ENCODE results near the gene C1QTNF12. TPM values are rescaled to one million over a fixed set of nuclear protein-coding genes. Genes with fewer than 3 reads are reported as not detected.

C1QTNF12 gene
- total and polyA plus RNA-seq, 2 of the 8 experiments (the other 6 are each of a cell fraction or from before 2014, with no cell fraction given) = 2.1 to 3.7 TPM

- TF ChIP-seq CHD7 (IDR thresholded peaks at IDR 0.05; ENCODE audit: insufficient replicate concordance, low read length) = no peak
- TF ChIP-seq KDM5A (IDR thresholded peaks at IDR 0.05; ENCODE audit: low read length) = no peak
- no peak for TF ChIP-seq CEBPB (IDR thresholded peaks at IDR 0.05; ENCODE audit: low read depth, low read length)
- no peak for TF ChIP-seq POLR2AphosphoS5 (IDR thresholded peaks at IDR 0.05; ENCODE audit: low read depth, low read length)
- no peak for TF ChIP-seq HDAC2 (IDR thresholded peaks at IDR 0.05; ENCODE audit: borderline replicate concordance in 1 of 2, low read depth in 2 of 2, low read length in 2 of 2)
- TF ChIP-seq NANOG (IDR thresholded peaks at IDR 0.05; ENCODE audit: insufficient read depth, low read depth, low read length, poor library complexity, severe bottlenecking) = no peak
- no peak for TF ChIP-seq TAF7 (optimal IDR thresholded peaks at IDR 0.05; ENCODE audit: borderline replicate concordance, low read depth, low read length)
- TF ChIP-seq MAFK (IDR thresholded peaks at IDR 0.05; ENCODE audit: low read depth, low read length) = no peak
- TF ChIP-seq PHF8 (conservative IDR thresholded peaks at IDR 0.05; ENCODE audit: low read depth, low read length) = no peak
- no peak for TF ChIP-seq HDAC6 (IDR thresholded peaks at IDR 0.05; ENCODE audit: low read depth, low read length)
- no peak for TF ChIP-seq YY1 (IDR thresholded peaks at IDR 0.05; ENCODE audit: low read depth, low read length)
- no peak for TF ChIP-seq BACH1 (IDR thresholded peaks at IDR 0.05; ENCODE audit: low read length)
These were observed 32.5 kb upstream of the C1QTNF12 start (continued) for GRCh38 chr1:1279028-1279427.
